ENCODE data around the gene SH3BGRL3.

Gene SH3BGRL3

GRCh38 chr1:26278303-26278702 is 1.6 kb upstream of the SH3BGRL3 start:
- DNase-seq: no peak

DNA sequence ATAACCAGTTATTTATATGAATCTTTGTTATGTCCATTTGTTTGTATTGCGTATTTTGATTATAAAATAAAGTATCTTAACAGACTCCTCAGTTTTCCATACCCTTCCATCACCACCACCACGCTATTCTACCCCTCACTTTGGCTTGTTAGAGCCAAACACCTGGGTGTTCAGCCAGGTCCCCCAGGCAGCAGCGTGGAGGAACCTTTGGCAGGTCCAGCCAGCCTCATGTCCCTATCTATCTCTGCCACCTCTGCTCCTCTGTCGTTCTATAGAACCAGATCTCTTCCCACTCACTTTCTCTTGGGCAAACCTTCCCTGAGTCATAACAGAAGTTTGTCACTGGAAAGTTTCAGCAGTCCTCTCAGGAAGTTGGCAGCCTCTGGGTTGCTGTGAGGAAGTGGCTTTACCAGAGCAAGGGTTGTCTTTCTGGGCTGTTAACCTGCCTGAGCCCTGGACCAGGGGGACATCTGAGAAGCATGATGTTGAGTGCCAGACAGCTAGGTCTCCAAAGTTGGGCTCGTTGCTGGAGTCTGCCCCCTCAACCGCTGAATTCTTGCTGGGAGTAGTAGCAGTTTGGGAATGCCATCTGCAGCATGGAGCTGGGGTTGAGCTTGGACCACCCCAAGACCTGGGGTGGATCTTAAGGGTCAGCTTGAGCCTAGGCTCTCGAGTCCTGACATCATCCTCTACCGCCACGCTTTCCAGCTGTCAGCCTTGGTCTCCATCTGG is 996 bp upstream of the SH3BGRL3 start:
- peak; percentile 90 to 98 (median 97) for DNase-seq

DNA sequence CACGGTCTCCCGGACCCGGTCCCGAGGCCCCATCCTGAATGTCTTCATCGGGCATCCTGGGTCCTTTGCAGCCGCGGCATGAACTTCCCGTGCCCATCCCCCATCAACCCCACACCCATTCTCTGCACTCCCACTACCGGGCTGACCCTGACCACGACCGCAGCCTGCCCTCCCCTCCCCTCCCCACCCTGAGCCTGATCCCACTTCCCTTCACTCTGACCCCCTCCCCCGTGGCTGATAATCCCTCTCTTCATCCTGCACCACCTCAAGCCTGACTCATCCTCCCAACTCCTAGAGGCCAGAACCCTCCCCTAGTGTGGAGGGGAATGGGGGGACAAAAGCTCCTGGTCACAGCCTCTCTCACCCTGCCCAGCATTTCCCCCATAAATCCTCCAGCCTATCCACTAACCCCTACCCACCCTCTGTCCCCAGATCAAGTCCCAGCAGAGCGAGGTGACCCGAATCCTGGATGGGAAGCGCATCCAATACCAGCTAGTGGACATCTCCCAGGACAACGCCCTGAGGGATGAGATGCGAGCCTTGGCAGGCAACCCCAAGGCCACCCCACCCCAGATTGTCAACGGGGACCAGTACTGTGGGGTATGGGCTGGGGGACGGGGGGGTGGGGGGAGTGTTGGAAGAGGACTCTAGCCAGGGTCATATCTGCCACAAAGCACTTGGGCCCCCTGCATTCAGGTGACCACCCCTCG is 602 bp downstream of the SH3BGRL3 start:
- DNase-seq: peak in 1 of 3 donors; percentile 26

DNA sequence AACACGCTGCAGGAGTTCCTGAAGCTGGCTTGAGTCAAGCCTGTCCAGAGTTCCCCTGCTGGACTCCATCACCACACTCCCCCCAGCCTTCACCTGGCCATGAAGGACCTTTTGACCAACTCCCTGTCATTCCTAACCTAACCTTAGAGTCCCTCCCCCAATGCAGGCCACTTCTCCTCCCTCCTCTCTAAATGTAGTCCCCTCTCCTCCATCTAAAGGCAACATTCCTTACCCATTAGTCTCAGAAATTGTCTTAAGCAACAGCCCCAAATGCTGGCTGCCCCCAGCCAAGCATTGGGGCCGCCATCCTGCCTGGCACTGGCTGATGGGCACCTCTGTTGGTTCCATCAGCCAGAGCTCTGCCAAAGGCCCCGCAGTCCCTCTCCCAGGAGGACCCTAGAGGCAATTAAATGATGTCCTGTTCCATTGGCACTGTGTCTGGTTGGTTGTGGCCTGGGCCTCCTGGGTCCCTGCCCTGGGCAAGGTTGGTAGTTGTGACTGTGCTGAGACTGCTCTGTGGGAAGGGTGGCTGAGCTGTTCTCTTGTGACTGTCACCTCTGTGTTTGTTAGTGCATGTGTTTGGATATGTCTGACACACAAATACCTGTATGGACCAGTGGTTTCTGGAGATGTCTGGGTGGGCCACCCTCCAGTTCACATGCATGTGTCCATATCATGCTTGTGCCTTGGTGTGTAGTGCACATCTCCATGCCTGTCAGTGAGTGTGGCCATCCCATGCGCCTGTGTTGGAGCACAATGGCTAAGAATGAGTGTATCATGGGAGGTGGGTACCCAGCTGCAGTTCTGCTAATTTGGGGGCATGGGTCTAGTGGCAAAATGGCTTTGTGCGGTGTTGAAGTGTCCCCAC is 1.4 kb downstream of the SH3BGRL3 start:
- no peak for DNase-seq

GRCh38 chr1:26281971-26282370 is 2.1 kb downstream of the SH3BGRL3 start:
- DNase-seq: peak in 1 of 3 donors; percentile 52

DNA sequence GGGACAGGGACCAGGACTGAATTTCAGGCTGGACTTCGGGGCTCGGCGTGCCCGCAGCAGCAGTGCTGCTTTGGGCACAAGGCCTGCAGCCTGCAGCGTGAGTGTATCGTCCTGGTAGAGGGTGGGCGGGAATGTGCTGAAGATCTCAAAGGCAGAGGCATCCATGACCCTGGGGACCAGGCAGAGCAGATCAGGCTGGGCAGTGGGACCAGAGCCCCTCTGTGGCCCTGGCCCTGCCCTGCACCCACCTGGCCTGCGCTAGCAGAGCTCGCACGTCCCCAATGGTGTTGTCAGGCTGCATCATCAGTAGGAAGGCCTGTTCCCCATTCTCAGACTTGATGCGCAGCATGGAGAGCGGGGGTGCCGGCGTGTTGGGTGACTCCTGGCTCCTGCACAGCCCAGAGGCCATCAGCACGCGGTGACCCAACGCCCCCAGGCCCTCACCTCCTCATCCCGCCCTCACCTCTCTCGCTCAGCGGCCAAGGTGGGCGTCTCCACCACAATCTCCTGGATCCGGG is 2.6 kb downstream of the SH3BGRL3 start:
- DNase-seq: no peak

DNA sequence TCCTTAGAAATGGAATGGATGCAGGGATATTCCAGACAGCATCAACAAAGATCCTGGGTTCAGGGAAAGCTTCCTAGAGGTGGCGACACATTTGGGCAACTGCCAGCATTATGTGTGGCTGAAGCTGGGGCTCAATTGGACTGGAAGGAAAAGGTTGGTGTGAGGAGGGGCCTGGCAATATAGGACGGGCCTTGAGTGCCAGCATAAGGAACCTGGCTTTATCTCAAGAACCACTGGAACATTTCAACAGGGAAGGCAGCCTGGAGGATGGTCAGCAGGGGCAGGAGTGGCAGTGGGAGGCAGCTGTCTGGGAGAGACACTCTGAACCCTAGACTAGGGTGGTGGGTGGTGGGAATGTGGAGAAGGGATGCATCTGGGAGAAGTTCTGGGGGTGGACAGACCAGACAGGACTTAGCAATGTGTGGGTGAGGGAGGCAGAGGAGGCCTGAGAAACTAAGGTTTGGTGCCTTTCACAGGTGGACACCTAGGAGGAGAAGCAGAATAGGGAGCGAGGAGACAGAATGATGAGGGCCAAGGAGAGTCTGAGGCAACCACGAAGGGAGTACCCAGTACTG is 3.5 kb downstream of the SH3BGRL3 start:
- no peak for DNase-seq

DNA sequence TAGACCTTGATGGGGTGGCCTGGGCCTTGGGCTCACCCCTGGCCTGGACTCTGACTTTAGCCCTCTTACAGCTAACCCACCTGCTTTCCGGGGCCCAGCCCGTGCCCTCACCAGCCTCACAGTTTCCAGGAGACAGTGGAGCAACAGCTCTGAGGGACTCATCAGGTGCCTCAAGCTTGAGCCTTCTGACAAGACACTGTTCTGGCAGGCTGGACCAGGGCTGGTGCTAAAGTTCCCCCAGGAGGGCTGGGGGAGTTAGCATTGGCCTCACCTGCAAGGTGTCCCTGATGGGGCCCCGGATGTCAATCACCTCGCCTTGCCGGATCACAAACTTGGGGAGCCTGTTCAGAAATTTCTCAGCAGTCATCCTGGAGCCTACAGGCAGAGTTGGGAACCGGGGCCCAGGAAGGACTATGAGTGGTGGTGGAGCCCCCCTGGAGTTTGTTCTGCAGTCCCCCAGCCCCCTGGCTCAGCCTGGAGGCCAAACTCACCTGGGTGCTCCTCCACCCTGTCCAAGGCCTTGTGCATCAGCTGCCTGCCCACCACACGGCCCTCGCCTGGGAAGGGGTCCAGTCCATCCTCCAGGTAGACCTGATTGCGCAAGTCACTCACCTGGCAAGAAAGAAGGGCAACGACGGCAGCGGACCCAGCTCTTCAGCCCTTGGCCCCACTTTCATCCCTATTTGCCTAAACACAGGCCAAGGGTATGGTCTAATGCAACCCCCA is 4.1 kb downstream of the SH3BGRL3 start:
- no peak for DNase-seq

GRCh38 chr1:26284597-26285347 is 4.9 kb downstream of the SH3BGRL3 start:
- DNase-seq: peak; percentile 95 to 97 (median 96)

DNA sequence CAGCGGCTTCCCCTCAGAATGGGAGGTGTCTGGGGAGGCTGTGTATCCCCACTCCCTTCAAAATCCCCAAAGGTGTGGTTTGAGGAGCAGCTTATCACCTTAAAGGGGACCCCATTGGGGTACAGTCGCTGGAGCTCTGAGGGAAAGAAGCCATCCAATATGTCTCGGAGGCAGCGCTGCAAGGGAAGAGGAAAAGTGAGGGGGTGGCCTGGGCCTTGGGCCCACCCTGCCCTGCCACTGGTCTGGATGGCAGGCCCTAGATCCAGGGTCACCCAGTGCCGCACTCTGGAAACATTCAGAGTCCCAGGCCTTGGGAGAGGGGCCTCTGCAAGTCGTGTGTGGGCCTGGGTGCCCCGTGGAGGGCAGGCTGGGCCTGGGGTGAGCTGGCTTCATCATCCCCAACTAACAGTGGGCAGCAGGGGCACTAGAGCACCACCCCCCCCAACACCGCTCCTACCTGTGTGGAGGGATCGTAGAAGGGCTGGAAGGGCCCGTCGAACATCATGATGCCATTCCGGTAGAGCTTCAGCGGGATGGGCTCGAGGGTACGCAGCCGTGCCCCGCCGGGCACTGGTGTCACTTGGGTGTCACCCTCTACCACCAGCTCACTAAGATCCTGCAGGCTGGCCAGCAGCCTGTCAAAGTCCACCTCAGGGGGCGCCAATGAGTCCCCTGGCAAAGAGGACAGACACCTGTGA is 5.6 kb downstream of the SH3BGRL3 start:
- DNase-seq: peak in 2 of 3 donors; percentile 36 to 46

- no peak for DNase-seq
Observed at GRCh38 chr1:26286064-26286416, 6.2 kb downstream of the SH3BGRL3 start.

DNA sequence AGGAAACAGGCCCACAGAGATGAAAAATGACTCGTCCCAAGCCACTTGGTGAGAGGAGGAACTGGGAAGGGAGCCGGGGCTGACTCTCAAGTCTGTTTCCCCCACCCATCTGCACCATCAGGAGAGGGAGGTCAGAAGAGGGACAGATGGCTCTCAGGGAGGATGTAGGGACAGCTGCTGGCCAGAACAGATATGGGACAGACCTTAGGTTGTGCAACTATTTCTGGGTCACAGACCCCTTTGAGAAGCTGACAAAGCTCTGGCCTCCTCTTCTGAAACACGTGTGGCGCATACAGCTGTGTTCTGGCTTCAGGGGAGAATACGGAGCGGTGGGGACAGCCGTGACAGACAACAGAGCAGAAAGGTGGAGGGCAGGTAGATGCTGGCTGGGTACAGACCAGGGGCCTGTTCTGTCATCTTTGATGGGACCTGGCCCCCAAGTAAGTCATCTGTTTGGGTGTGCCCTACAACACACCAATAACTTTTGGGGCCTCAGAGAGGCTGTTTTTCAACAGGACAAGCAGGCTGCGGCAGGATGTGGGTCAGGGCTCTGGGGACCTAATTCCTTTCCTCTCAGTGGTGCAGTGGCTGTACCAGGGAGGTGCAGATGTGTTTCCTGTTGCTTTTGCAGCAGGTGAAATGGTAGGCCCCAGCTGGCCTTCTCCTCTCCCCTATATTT is 7.3 kb downstream of the SH3BGRL3 start:
- DNase-seq: peak; percentile 69 to 78 (median 77)

GRCh38 chr1:26287811-26288210 is 7.9 kb downstream of the SH3BGRL3 start:
- no peak for DNase-seq

GRCh38 chr1:26288311-26288941 is 8.5 kb downstream of the SH3BGRL3 start:
- DNase-seq: peak; percentile 73 to 81 (median 76)

DNA sequence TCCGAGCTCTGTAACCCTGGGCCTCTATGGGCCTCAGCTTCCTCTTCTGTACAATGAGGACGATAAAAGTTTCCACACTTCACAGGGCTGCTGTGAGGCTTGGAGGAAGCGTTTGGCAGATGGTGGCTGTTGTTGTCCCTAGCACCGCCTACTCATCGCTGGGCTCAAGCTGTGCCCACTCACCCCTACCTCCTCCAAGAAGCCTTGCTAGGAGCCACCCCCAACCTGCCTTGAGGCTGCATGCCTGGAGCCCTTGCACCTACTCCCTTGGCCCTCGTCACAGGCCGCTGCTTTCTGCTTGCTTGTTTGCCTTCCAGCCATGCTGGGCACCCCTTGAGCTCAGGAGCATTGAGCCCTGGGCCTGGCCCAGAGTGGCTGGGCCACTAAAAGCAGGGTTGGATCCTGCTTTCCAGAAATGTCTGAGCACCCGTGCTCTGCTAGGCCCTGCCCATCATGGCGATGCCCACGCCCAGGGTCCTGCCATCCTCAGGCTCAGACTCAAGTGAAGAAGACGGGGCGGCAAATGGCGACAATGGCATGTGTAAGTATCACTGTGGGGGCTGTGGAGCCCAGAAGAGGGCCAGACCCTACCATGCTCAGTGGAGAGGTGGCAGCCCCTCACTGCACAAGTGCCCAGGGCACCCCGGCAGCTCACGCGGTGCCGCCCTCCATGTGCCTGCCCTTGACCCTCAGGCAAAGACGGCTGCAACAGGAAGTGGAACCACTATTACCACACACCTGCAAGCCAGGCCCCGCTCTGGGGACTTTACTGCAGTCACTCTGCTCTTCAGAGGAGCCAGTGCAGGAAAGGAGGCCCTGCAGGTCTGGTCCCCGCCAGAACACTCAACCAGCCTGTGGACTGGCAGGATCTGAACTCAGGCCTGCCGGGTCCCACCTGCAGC is 9.5 kb downstream of the SH3BGRL3 start:
- DNase-seq: peak; percentile 83 to 87 (median 86)

GRCh38 chr1:26290122-26290881 is 10.4 kb downstream of the SH3BGRL3 start:
- DNase-seq: peak; percentile 71 to 78 (median 76)

GRCh38 chr1:26290882-26291261 is 11.0 kb downstream of the SH3BGRL3 start:
- DNase-seq: no peak

DNA sequence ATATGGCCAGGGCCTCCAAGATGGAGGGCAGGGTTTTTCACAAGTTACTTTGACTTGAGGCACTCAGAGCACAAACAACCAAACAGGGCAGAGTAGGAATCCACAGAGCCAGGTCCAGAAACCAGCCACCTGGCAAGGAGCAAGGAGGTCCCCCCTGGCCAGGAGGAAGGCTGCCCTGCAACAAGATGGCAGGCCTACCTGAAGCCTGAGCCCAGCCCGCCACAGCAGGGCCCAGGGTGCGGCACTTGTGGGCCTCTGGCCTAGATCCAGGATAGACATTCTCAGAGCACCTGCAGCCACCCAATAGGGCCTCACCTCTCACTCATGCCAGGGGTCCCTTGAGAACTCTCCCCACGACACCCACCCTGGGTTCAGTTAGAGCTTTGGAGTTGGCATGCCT is 11.5 kb downstream of the SH3BGRL3 start:
- no peak for DNase-seq

Measured in suppressor macrophage treated with lipopolysaccharide for 1 hour (primary cell).